ENCODE measurements around the gene RUVBL1. TPM values are rescaled to one million over a fixed set of nuclear protein-coding genes. Genes with fewer than 3 reads are reported as not detected.
A peak's percentile ranks its signal among the peaks of the same experiment; 100 is the strongest.

The RUVBL1 gene
- total and polyA plus RNA-seq, 8 donors, result 3.7 to 13.3 (median 10.0) TPM

DNA sequence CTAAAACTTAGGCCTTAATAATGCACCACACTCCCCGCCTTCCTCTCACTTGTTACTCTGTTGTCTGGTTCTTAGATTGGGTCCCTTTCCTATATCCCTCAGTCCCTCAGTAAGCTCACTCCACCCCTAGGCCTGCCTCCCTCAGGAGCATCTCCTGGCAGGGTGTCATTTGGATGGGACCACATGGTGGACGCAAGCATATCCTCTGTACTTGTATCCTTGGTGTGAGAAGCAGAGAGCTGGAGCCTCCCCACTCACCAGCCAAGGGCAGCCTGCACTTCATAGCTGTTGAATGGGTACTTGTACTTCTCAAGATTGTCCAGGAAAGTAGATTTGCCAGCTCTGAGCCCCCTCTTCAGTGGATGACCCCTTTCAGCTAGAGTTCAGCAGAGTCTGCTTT is 59.7 kb downstream of the RUVBL1 start:
- Histone ChIP-seq H3K27ac (no peak overlapping the region), H3K36me3 (peaks cover 9 to 100% (median 75%) of the 10 kb centered on the region in 3 donors), H3K9me3 (no peaks in the 10 kb centered on the region), H3K27me3 (no peaks in the 10 kb centered on the region), H3K4me1 (no peaks in the 10 kb centered on the region), H3K4me3 (no peak overlapping the region)
- intact Hi-C loops (cut with DNase I), result no loop called here
- FAIRE-seq, result no peak
- no peak for DNase-seq
- no peak for ATAC-seq
- TF ChIP-seq, protein P1, sequence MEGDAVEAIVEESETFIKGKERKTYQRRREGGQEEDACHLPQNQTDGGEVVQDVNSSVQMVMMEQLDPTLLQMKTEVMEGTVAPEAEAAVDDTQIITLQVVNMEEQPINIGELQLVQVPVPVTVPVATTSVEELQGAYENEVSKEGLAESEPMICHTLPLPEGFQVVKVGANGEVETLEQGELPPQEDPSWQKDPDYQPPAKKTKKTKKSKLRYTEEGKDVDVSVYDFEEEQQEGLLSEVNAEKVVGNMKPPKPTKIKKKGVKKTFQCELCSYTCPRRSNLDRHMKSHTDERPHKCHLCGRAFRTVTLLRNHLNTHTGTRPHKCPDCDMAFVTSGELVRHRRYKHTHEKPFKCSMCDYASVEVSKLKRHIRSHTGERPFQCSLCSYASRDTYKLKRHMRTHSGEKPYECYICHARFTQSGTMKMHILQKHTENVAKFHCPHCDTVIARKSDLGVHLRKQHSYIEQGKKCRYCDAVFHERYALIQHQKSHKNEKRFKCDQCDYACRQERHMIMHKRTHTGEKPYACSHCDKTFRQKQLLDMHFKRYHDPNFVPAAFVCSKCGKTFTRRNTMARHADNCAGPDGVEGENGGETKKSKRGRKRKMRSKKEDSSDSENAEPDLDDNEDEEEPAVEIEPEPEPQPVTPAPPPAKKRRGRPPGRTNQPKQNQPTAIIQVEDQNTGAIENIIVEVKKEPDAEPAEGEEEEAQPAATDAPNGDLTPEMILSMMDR (IDR thresholded peaks at IDR 0.05), result no peak
- 90 to 91% methylated on average over 2 of the region's 2 CpGs for WGBS, 2 donors

DNA sequence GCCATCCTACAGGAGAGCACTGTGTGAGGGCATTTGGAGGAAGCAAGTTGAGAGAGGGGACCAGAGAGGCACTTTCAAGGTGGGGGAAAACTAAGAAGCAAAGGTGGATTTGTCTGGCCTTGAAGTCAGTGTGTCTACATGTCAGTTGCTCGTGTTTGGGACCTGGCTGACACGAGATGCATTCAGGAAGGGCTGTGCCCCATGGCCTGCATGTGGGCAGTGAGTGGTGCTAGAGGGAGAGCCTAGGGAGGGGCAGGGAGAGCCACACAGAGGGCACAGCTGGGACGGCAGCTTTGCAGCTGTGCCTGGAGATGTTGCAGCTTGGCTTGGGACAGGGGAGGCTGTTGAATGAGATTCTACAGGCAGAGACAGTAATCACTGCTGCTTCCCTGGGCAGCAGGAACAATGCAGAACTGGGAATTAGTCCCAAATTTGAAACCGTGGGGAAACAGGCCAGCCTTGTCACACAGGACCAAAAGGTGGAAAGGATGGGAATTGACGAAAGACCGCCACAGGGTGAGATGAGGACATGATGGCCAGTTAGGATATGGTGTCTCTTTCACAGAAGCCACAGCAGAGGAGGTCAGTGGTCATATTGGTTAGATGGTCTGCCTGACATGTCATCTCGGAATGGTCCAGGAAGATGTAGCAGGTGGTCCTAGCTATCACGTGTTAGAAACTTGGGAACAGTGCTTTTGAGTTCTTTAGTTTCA is 61.4 kb downstream of the RUVBL1 start:
- FAIRE-seq (no peak), DNase-seq (no peak), ATAC-seq (peak in 1 of 4 donors; percentile 24)
- TF ChIP-seq, protein P1 (IDR thresholded peaks at IDR 0.05), result no peak
- Histone ChIP-seq H3K9me3 (no peaks in the 10 kb centered on the region), H3K27ac (no peak overlapping the region), H3K4me3 (no peak overlapping the region), H3K36me3 (peaks cover 5 to 91% (median 66%) of the 10 kb centered on the region in 3 donors), H3K4me1 (peaks cover 0 to 1% (median 0%) of the 10 kb centered on the region in 3 donors), H3K27me3 (no peaks in the 10 kb centered on the region)
- intact Hi-C loops (cut with DNase I), result no loop called here
- 55 to 57% methylated on average over 8 of the region's 8 CpGs for WGBS, 2 donors

DNA sequence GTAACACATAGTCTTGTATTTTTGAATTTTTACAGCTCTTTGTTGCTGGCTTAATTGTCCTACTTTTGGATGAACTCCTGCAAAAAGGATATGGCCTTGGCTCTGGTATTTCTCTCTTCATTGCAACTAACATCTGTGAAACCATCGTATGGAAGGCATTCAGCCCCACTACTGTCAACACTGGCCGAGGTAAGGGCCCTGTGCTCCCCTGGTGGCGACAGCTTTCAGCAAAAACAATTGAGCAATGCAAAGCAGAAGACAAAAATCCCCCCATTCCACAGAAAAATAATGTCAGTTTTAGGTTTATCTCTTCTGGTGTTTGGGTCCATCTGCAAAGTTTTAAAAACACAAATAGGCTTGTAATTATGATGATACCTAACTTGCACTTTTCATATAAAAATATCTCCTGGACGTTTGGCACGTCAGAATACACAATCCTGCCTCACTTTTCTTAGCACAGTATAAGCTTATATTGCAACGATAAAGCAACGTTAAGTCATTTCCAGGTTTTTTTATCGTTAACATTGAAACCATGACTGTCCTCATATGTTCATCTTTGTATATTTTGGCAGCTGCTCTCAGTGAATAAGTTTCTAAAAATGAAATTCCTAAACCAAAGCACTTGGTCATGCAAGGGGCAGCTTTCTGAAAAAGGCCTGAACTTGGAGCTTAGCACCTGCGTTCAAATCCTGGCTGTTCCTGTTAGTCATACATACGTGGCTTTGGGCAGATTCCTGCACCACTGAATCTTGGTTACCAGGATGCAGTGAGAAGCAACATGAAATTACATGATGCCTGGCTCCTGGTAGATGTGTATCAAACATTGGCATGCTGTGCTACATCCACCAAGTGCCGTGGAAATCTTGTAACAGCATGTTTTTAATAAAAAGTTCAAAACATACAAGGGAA is 62.9 kb downstream of the RUVBL1 start:
- DNase-seq (no peak), ATAC-seq (no peak), FAIRE-seq (no peak)
- H3K36me3 ChIP-seq, result peaks cover under 1 to 90% (median 55%) of the 10 kb centered on the region in 3 donors
- peaks cover 2 to 14% (median 12%) of the 10 kb centered on the region in 3 donors for H3K4me1 ChIP-seq
- intact Hi-C loops (cut with DNase I), result no loop called here
- no peak overlapping the region for H3K4me3 ChIP-seq
- H3K9me3 ChIP-seq, result no peaks in the 10 kb centered on the region
- H3K27ac ChIP-seq, result no peak overlapping the region
- 51 to 64% methylated on average over 11 of the region's 11 CpGs for WGBS, 2 donors
- TF ChIP-seq, protein P1 (IDR thresholded peaks at IDR 0.05), result no peak
- no peaks in the 10 kb centered on the region for H3K27me3 ChIP-seq

DNA sequence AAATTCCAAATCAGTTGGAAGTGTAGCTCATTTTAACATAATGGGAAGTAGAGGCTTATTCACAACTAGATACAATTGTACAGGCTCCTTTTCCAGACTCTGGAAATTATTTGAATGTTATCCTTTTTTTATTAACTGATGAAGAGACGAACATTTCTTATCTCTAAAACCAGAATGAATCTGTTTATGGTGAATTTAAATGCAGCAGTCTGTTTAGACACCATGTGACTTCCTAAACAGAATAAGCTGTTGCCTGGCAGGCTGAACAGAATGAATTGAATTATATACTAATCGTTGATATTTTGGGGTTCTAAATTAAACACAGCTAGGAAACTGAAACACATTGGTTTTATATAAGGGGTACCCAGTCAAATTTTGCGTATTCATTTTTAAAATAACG is 67.4 kb downstream of the RUVBL1 start:
- DNase-seq, result no peak
- no peak for FAIRE-seq
- WGBS, 2 donors, result 18 to 55% methylated on average over 4 of the region's 4 CpGs
- TF ChIP-seq, protein P1 (IDR thresholded peaks at IDR 0.05), result no peak
- H3K4me3 ChIP-seq, result no peak overlapping the region
- no peak for ATAC-seq
- no peaks in the 10 kb centered on the region for H3K27me3 ChIP-seq
- H3K4me1 ChIP-seq, result peaks cover 13 to 32% (median 13%) of the 10 kb centered on the region in 3 donors
- H3K27ac ChIP-seq, result no peak overlapping the region
- intact Hi-C loops (cut with DNase I), result no loop called here
- H3K36me3 ChIP-seq, result peaks cover 0 to 52% (median 20%) of the 10 kb centered on the region in 3 donors
- no peaks in the 10 kb centered on the region for H3K9me3 ChIP-seq

Measured in pancreas (tissue), 10 donors.